ENCODE measurements around the gene B3GNT9. TPM values are rescaled to one million over a fixed set of nuclear protein-coding genes. Genes with fewer than 3 reads are reported as not detected.

The B3GNT9 gene
- total and polyA plus RNA-seq, 3 donors from 2014 or later: 18.0 to 24.6 (median 18.6) TPM

DNA sequence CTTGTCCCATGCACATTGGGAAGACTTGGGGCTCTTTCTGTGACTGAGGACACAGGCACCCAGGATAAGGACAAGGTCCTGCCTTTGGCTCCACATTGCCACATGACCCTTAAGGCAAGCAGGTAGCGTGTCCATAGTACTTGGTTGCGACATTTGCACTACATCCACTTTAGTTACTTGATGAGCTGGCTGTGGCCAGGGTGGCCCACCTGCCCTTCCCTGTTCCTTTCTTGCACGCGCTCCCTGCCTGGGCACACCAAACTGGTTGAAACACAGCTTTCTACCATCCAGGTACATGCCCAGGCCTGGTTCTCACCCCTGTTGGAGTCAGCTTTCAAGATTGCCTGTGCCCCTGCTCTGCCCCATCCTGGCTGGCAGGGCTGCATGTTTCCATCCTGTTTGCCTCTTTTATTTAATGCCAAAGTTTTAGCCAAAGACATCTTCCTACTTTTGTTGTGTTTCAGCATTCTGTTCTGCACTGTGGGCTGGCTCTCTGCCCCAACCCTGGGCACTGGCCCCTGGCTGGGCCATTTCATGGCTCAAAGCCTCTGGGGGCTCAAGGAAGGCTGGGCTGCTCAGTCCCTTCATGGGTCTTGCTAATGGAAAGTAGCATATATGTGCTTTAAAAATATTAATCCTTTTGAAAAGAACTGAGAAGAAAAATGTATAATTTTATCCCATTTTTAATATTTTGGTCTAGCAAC is 3.2 kb downstream of the B3GNT9 start:
- 95 to 100% methylated on average over 4 of the region's 4 CpGs for WGBS, 2 donors
- H3K9me3 ChIP-seq: no peaks in the 10 kb centered on the region
- no peak for DNase-seq
- TF ChIP-seq, protein P1, sequence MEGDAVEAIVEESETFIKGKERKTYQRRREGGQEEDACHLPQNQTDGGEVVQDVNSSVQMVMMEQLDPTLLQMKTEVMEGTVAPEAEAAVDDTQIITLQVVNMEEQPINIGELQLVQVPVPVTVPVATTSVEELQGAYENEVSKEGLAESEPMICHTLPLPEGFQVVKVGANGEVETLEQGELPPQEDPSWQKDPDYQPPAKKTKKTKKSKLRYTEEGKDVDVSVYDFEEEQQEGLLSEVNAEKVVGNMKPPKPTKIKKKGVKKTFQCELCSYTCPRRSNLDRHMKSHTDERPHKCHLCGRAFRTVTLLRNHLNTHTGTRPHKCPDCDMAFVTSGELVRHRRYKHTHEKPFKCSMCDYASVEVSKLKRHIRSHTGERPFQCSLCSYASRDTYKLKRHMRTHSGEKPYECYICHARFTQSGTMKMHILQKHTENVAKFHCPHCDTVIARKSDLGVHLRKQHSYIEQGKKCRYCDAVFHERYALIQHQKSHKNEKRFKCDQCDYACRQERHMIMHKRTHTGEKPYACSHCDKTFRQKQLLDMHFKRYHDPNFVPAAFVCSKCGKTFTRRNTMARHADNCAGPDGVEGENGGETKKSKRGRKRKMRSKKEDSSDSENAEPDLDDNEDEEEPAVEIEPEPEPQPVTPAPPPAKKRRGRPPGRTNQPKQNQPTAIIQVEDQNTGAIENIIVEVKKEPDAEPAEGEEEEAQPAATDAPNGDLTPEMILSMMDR (IDR thresholded peaks at IDR 0.05): no peak
- TF ChIP-seq POLR2A (IDR thresholded peaks at IDR 0.05): no peak
- intact Hi-C loops (cut with DNase I; ENCODE audit: low total_unique reads): no loop called here
- H3K27ac ChIP-seq: no peak overlapping the region
- peaks cover 5% of the 10 kb centered on the region for H3K4me1 ChIP-seq
- H3K27me3 ChIP-seq: no peaks in the 10 kb centered on the region
- no peak overlapping the region for H3K4me3 ChIP-seq
- H3K36me3 ChIP-seq (ENCODE audit: low read depth, missing control alignments): no peaks in the 10 kb centered on the region

DNA sequence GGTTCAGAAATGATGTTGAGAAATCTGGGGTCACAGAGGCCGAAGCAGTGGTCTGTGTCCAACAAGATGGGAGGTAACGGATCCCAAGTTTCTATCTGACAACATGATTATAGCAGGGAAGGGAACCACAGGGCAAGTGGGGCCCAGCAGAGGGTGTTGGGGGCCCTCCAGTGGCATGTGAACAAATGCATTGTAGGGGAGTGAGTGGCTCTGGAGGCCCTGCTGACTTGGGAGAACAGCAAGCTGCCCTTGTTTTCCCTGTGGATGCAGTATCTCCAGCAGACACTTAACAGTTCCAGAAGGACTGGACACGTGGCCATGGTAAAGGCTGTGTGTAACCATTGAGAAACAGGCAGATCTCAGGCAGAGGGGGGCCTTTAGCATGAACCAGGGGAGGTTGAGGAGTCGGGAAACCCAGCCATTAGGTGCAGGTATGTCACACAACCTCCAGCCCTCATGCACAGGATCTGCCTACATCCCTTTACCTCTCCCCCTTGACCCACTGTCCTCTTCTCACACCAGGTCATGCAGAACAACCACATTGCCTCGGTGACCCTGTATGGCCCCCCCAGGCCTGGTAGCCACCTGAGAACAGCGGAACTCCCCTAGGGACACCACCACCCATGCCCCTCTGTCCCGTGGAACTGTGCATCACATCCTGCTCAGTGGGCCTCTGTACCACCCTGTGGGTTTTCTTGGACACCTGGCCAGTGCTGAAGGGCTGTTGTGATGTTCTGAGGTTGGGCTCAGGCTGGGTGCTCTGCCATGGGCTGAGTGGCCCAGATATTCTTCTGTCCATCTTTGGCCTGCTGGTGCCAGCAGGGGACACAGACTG is 4.1 kb downstream of the B3GNT9 start:
- H3K9me3 ChIP-seq: no peaks in the 10 kb centered on the region
- H3K27me3 ChIP-seq: no peaks in the 10 kb centered on the region
- 71 to 76% methylated on average over 7 of the region's 7 CpGs for WGBS, 2 donors
- H3K4me1 ChIP-seq: peaks cover 5% of the 10 kb centered on the region
- H3K27ac ChIP-seq: no peak overlapping the region
- TF ChIP-seq, protein P1 (IDR thresholded peaks at IDR 0.05): no peak
- no peak for TF ChIP-seq POLR2A (IDR thresholded peaks at IDR 0.05)
- no peaks in the 10 kb centered on the region for H3K36me3 ChIP-seq (ENCODE audit: low read depth, missing control alignments)
- intact Hi-C loops (cut with DNase I; ENCODE audit: low total_unique reads): no loop called here
- H3K4me3 ChIP-seq: no peak overlapping the region
- no peak for DNase-seq

DNA sequence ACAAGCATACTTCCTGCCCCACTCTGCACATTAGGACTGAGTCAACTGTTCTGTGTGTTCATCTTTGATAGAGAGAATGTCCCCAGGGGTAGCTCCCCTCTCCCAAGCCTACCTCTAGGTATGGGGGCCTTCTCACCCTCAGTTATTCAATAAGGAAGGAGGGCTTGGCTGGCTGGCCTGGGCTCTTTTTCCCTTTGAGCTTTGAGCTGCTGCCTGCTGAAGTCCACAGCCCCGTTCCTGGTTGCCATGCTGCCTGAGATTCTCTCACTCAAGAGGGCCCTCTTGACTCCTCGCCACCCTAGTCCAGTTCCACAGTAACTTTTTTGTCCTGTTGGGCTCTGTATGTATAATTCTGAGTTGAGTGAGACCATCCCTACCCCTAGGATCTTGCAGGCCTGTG is 5.1 kb downstream of the B3GNT9 start:
- Histone ChIP-seq H3K27ac (no peak overlapping the region), H3K4me1 (no peaks in the 10 kb centered on the region), H3K27me3 (no peaks in the 10 kb centered on the region), H3K36me3 (ENCODE audit: low read depth, missing control alignments) (no peaks in the 10 kb centered on the region), H3K9me3 (no peaks in the 10 kb centered on the region), H3K4me3 (no peak overlapping the region)
- intact Hi-C loops (cut with DNase I; ENCODE audit: low total_unique reads): no loop called here
- TF ChIP-seq, protein P1 (IDR thresholded peaks at IDR 0.05): no peak
- no peak for TF ChIP-seq POLR2A (IDR thresholded peaks at IDR 0.05)
- 81 to 89% methylated on average over 2 of the region's 2 CpGs for WGBS, 2 donors
- no peak for DNase-seq

DNA sequence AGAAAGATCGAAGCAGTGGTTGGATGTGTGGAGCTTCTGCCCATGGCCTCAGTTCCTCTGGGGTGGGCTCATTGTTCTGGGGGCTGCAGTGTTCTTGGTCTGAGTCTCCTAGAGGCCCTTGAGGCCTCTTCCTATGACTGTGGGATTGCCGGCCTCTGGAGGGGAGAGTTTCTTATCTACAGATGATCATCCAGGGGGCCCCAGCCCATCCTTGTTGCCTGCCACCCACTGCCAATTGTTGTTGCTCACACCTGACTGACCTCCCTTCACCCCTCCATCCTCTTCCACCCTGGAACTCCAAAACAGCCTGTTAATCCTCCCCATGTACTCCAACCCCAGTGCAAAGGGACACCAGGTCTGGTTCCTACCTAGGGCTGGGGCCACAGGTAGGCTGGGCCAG is 5.9 kb downstream of the B3GNT9 start:
- 92 to 96% methylated on average over 2 of the region's 2 CpGs for WGBS, 2 donors
- Histone ChIP-seq H3K27ac (no peak overlapping the region), H3K4me1 (no peaks in the 10 kb centered on the region), H3K36me3 (ENCODE audit: low read depth, missing control alignments) (no peaks in the 10 kb centered on the region), H3K9me3 (no peaks in the 10 kb centered on the region), H3K4me3 (no peak overlapping the region), H3K27me3 (no peaks in the 10 kb centered on the region)
- DNase-seq: no peak
- TF ChIP-seq, protein P1 (IDR thresholded peaks at IDR 0.05): no peak
- TF ChIP-seq POLR2A (IDR thresholded peaks at IDR 0.05): no peak
- intact Hi-C loops (cut with DNase I; ENCODE audit: low total_unique reads): no loop called here

Measured in testis (tissue), 3 donors.